HL-60 (cell line): ENCODE data around the gene FAM107B.

Experiments used
- DNase-seq, 2 experiments: peaks; one replicate each; pipeline ENCODE4 v3.0.0-alpha.2; 2010 to 2020; ENCODE audit warnings: low read depth in 1 of 2, low spot score in 1 of 2
- H3K27ac ChIP-seq: fragments of 250-450 bp; sonication (Bioruptor Pico); replicated peaks from 2 replicates; pipeline ENCODE4 v1.5.1; 2020; ENCODE audit warnings: mild to moderate bottlenecking, moderate library complexity
- H3K27me3 ChIP-seq: fragments of 250-450 bp; sonication (Bioruptor Pico); 2 replicates; pipeline ENCODE4 v1.5.1; 2021; ENCODE audit warnings: mild to moderate bottlenecking, moderate library complexity; ENCODE audit not compliant: insufficient read depth, poor library complexity, severe bottlenecking
- H3K4me3 ChIP-seq: replicated peaks from 2 replicates; pipeline ENCODE4 v1.5.1; 2011; ENCODE audit warnings: mild to moderate bottlenecking, control low read depth, low read length; ENCODE audit not compliant: insufficient read depth
- GABPA ChIP-seq: IDR thresholded peaks from 2 replicates; pipeline ENCODE4 v1.6.1; 2012; ENCODE audit warnings: low read depth
- POLR2AphosphoS5 ChIP-seq: IDR thresholded peaks from 2 replicates; pipeline ENCODE4 v1.6.1; 2012; ENCODE audit warnings: low read depth
- SPI1 ChIP-seq: IDR thresholded peaks from 2 replicates; pipeline ENCODE4 v1.6.1; 2012; ENCODE audit warnings: low read depth, mild to moderate bottlenecking, borderline replicate concordance
- TF ChIP-seq, protein P1 (sequence below): IDR thresholded peaks from 2 replicates; pipeline ENCODE4 v1.6.1; 2012; ENCODE audit warnings: low read depth; ENCODE audit not compliant: insufficient replicate concordance
- TF ChIP-seq, protein P2 (sequence below): IDR thresholded peaks from one replicate; pipeline ENCODE4 v1.5.1; 2011; ENCODE audit warnings: low read length, control low read depth, inconsistent platforms; ENCODE audit not compliant: insufficient read depth

Gene FAM107B

DNA sequence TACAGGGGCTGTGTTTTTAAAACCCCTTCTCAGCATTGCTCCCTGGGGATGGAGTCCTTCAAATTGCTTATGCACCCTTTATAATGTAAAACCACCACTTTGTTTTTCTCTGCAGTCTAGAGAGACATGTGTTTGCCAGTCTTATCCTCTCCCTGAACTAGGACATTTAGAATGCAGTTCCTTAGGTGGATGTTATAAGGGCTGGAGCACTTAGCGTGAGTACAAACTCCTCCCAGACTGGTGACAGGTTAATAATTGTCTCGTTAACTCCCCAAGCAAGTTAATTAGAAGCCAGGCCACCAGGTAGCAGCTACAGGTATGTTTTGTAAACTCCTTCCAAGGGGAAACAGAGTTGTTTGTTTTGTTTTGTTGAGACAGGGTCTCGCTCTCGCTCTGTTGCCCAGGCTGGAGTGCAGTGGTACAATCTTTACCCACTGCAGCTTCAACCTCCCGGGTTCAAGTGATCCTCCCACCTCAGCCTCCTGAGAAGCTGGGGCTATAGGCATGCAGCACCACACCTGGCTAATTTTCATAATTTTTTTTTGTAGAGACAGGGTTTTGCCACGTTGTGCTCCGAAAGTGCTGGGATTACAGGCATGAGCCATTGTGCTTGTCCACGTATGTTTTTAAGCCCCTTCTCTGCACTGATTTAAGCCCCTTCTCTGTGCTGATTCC, 100.2 kb downstream of the FAM107B start:
- Histone ChIP-seq H3K4me3 (no peak overlapping the region), H3K27ac (no peak overlapping the region), H3K27me3 (no peaks in the 10 kb centered on the region)
- no peak for DNase-seq
- TF ChIP-seq SPI1 (no peak), GABPA (no peak), POLR2AphosphoS5 (no peak)
- TF ChIP-seq, protein P1, sequence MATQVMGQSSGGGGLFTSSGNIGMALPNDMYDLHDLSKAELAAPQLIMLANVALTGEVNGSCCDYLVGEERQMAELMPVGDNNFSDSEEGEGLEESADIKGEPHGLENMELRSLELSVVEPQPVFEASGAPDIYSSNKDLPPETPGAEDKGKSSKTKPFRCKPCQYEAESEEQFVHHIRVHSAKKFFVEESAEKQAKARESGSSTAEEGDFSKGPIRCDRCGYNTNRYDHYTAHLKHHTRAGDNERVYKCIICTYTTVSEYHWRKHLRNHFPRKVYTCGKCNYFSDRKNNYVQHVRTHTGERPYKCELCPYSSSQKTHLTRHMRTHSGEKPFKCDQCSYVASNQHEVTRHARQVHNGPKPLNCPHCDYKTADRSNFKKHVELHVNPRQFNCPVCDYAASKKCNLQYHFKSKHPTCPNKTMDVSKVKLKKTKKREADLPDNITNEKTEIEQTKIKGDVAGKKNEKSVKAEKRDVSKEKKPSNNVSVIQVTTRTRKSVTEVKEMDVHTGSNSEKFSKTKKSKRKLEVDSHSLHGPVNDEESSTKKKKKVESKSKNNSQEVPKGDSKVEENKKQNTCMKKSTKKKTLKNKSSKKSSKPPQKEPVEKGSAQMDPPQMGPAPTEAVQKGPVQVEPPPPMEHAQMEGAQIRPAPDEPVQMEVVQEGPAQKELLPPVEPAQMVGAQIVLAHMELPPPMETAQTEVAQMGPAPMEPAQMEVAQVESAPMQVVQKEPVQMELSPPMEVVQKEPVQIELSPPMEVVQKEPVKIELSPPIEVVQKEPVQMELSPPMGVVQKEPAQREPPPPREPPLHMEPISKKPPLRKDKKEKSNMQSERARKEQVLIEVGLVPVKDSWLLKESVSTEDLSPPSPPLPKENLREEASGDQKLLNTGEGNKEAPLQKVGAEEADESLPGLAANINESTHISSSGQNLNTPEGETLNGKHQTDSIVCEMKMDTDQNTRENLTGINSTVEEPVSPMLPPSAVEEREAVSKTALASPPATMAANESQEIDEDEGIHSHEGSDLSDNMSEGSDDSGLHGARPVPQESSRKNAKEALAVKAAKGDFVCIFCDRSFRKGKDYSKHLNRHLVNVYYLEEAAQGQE = no peak
- TF ChIP-seq, protein P2, sequence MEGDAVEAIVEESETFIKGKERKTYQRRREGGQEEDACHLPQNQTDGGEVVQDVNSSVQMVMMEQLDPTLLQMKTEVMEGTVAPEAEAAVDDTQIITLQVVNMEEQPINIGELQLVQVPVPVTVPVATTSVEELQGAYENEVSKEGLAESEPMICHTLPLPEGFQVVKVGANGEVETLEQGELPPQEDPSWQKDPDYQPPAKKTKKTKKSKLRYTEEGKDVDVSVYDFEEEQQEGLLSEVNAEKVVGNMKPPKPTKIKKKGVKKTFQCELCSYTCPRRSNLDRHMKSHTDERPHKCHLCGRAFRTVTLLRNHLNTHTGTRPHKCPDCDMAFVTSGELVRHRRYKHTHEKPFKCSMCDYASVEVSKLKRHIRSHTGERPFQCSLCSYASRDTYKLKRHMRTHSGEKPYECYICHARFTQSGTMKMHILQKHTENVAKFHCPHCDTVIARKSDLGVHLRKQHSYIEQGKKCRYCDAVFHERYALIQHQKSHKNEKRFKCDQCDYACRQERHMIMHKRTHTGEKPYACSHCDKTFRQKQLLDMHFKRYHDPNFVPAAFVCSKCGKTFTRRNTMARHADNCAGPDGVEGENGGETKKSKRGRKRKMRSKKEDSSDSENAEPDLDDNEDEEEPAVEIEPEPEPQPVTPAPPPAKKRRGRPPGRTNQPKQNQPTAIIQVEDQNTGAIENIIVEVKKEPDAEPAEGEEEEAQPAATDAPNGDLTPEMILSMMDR = no peak

DNA sequence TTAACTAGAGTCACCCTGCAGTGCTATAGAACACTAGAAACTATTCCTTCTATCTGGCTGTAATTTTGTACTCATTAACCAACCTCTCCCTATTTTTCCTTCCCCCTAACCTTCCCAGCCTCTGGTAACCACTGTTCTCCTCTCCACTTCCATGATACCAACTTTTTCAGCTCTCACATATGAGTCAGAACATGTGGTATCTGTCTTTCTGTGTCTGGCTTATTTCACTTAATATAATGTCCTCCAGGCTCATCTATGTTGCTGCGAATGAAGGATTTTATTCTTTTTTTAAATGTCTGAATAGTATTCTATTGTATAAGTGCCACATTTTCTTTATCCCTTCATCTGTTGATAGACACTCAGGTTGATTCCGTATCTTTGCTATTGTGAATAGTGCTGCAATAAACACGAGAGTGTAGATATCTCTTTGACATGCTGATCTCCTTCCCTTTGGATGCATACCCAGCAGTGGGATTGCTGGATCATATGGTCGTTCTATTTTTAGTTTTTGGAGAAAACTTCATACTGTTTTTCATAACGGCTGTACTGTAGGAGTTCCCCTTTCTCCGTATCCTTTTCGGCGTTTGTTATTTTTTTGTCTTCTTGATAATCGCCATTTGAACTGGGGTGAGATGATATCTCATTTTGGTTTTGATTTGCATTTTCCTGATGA, 101.4 kb downstream of the FAM107B start:
- H3K27ac ChIP-seq = peak overlapping the region; percentile 51
- no peaks in the 10 kb centered on the region for H3K27me3 ChIP-seq
- H3K4me3 ChIP-seq = no peak overlapping the region
- peak; percentile 61; the same call in 1 of the 2 replicates for TF ChIP-seq SPI1
- no peak for TF ChIP-seq POLR2AphosphoS5
- TF ChIP-seq, protein P2 = no peak
- TF ChIP-seq, protein P1 = no peak
- DNase-seq = no peak

DNA sequence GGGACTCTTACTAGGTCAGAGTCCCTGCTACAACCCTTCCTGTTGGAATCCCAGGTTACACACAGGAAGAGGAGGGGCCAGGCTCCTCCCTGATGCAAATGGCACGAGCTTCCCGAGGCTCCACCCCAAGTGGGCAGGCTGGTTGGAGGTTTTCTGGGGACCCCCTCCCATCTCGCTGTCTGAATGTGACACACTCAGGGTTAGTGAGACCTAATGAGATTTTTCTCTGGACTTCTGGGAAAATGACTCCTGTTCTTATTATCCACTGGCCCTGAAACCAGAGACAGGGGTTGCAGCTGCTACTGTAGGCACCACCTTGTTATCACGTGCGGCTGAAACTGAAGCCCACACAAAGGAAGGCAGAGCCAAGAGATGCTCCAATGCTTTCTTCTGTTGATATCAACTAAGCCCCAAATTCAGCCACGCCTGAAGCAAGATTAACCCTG, 103.3 kb downstream of the FAM107B start:
- TF ChIP-seq, protein P1 = no peak
- TF ChIP-seq POLR2AphosphoS5 = no peak
- Histone ChIP-seq H3K4me3 (no peak overlapping the region), H3K27ac (no peak overlapping the region), H3K27me3 (no peaks in the 10 kb centered on the region)
- no peak for DNase-seq
